K562 (cell line): ENCODE measurements around the gene AQP1. TPM values are rescaled to one million over a fixed set of nuclear protein-coding genes. Genes with fewer than 3 reads are reported as not detected.

Source experiments
- ATAC-seq: fragments of 200-7000 bp; cut with Tn5 transposase; 3 replicates; pipeline ENCODE4 v1.9.1; 2020; ENCODE audit warnings: moderate library complexity
- BruUV-seq: library from RNA; stranded (reverse); fragments of 400-500 nt; replicated peaks from 2 replicates; lab custom pipeline; 2021; lab: Mats Ljungman, UMichigan
- CTCF ChIA-PET: fragments of 300-600 bp; formaldehyde crosslinking; extraction: SDS; loops from one replicate; lab custom pipeline; 2021; ENCODE audit warnings: low intra/inter-chr PET ratio; lab: Yijun Ruan, JAX
- POLR2A ChIA-PET: fragments of 300-600, 350-650 bp; sonication (Branson Sonifier 250); formaldehyde crosslinking; extraction: SDS; loops from one replicate; lab custom pipeline; 2021; ENCODE audit warnings: antibody characterized with exemption, inconsistent platforms; lab: Yijun Ruan, JAX
- DNase-seq, 4 experiments: peaks; one replicate each; pipeline versions ENCODE4 v3.0.0 to v3.0.0-alpha.2; 2011 to 2018; ENCODE audit warnings: low spot score in 3 of 4, mixed read lengths in 3 of 4; ENCODE audit errors: extremely low read depth in 1 of 4
- FAIRE-seq: peaks from 2 replicates; lab custom pipeline; 2011; peaks lifted over from hg19 to GRCh38; lab: Jason Lieb, UNC
- H2AFZ ChIP-seq: 2 replicates; pipeline ENCODE4 v1.6.0; 2011; ENCODE audit warnings: low read depth, low read length, control low read depth, inconsistent platforms
- H3K27ac ChIP-seq: fragments of 200-600 bp; 3 replicates; pipeline ENCODE4 v1.8.0; 2011; ENCODE audit warnings: low read depth, mild to moderate bottlenecking, control low read depth, inconsistent platforms, low read length, moderate library complexity, mixed read lengths; ENCODE audit errors: extremely low read depth
- H3K27me3 ChIP-seq, 2 experiments: fragments of 300-600 bp in 1 of 2; 2 replicates in 1 of 2; 3 replicates in 1 of 2; pipeline versions ENCODE4 v1.6.0 to v1.8.0; 2011; ENCODE audit warnings: inconsistent platforms in 2 of 2, low read length in 2 of 2, mild to moderate bottlenecking in 1 of 2, mixed read lengths in 1 of 2, moderate library complexity in 1 of 2; ENCODE audit not compliant: control insufficient read depth in 2 of 2, insufficient read depth in 2 of 2
- H3K36me3 ChIP-seq: fragments of 300-600 bp; 3 replicates; pipeline ENCODE4 v1.8.0; 2011; ENCODE audit warnings: mild to moderate bottlenecking, low read length, inconsistent platforms; ENCODE audit not compliant: control insufficient read depth, insufficient read depth
- H3K4me1 ChIP-seq, 2 experiments: fragments of 200-600 bp in 1 of 2; replicated peaks in 1 of 2; 2 replicates in 1 of 2; 3 replicates in 1 of 2; pipeline versions ENCODE4 v1.5.1 to v1.8.0; 2011; ENCODE audit warnings: inconsistent platforms in 2 of 2, low read length in 2 of 2, mild to moderate bottlenecking in 1 of 2, mixed read lengths in 1 of 2, moderate library complexity in 1 of 2; ENCODE audit not compliant: control insufficient read depth in 2 of 2, insufficient read depth in 2 of 2
- H3K4me2 ChIP-seq: 2 replicates; pipeline ENCODE4 v1.6.1; 2011; ENCODE audit warnings: low read length, control low read depth, inconsistent platforms, mixed read lengths; ENCODE audit not compliant: insufficient read depth
- H3K4me3 ChIP-seq: fragments of 200-600 bp; sonication (generic), shearing (Covaris generic); 2 replicates; pipeline ENCODE4 v1.5.1; 2016; ENCODE audit warnings: control low read depth, inconsistent platforms
- H3K79me2 ChIP-seq: fragments of 200-600 bp; 3 replicates; pipeline ENCODE4 v1.8.0; 2011; ENCODE audit warnings: low read length, inconsistent platforms; ENCODE audit not compliant: control insufficient read depth, insufficient read depth
- H3K9ac ChIP-seq, 2 experiments: 2 replicates each; pipeline versions ENCODE4 v1.6.0 to v1.6.1; 2011; ENCODE audit warnings: low read depth in 2 of 2, low read length in 2 of 2, control low read depth in 1 of 2, inconsistent platforms in 1 of 2, mild to moderate bottlenecking in 1 of 2, mixed read lengths in 1 of 2; ENCODE audit not compliant: insufficient read depth in 1 of 2
- H3K9me1 ChIP-seq: one replicate; pipeline ENCODE4 v1.6.0; 2011; ENCODE audit warnings: inconsistent platforms, mild to moderate bottlenecking, low read length, moderate library complexity; ENCODE audit not compliant: control insufficient read depth, insufficient read depth
- H3K9me3 ChIP-seq: replicated peaks from 2 replicates; pipeline ENCODE4 v1.5.1; 2011; ENCODE audit warnings: low read depth, low read length, inconsistent platforms; ENCODE audit not compliant: control insufficient read depth, insufficient read depth
- H4K20me1 ChIP-seq: replicated peaks from 2 replicates; pipeline ENCODE4 v1.6.1; 2011; ENCODE audit warnings: low read length, inconsistent platforms, mixed read lengths; ENCODE audit not compliant: control insufficient read depth, insufficient read depth
- ATF2 ChIP-seq: sonication (generic); formaldehyde crosslinking; IDR thresholded peaks from 2 replicates; pipeline ENCODE4 v1.8.1; 2022; ENCODE audit warnings: missing genetic modification reagents
- HCFC1 ChIP-seq: IDR thresholded peaks from 2 replicates; pipeline ENCODE4 v1.6.1; 2012; ENCODE audit warnings: low read depth, low read length, improper control_type of control experiment
- HMG20A ChIP-seq: fragments of 450-650 bp; formaldehyde crosslinking; conservative IDR thresholded peaks from 2 replicates; pipeline ENCODE4 v1.4.0; 2020; ENCODE audit warnings: mild to moderate bottlenecking, mixed read lengths
- HMG20B ChIP-seq: fragments of 250-450 bp; sonication (Bioruptor Pico); IDR thresholded peaks from 2 replicates; pipeline ENCODE4 v1.5.0; 2021; ENCODE audit warnings: mild to moderate bottlenecking
- HMGXB4 ChIP-seq: sonication (generic); formaldehyde crosslinking; IDR thresholded peaks from 2 replicates; pipeline ENCODE4 v1.8.1; 2023; ENCODE audit warnings: mild to moderate bottlenecking, missing genetic modification reagents
- NR2F6 ChIP-seq: fragments of 450-650 bp; formaldehyde crosslinking; IDR thresholded peaks from 2 replicates; pipeline ENCODE4 v1.4.0; 2020; ENCODE audit warnings: mild to moderate bottlenecking
- TARDBP ChIP-seq: fragments of 450-650 bp; IDR thresholded peaks from 2 replicates; pipeline ENCODE4 v1.6.1; 2016
- TOE1 ChIP-seq, 2 experiments: fragments of 450-650 bp in 1 of 2; sonication (generic) in 1 of 2; formaldehyde crosslinking in 1 of 2; IDR thresholded peaks; 2 replicates each; pipeline versions ENCODE4 v1.7.1 to v1.8.0; 2016 to 2022; ENCODE audit warnings: borderline replicate concordance in 2 of 2, mild to moderate bottlenecking in 2 of 2, antibody characterized with exemption in 1 of 2, inconsistent platforms in 1 of 2, low read depth in 1 of 2, missing genetic modification reagents in 1 of 2, moderate library complexity in 1 of 2
- ZNF668 ChIP-seq: fragments of 250-450 bp; sonication (Bioruptor Pico); IDR thresholded peaks from 2 replicates; pipeline ENCODE4 v1.8.0; 2022; ENCODE audit warnings: mild to moderate bottlenecking, inconsistent platforms
- ZNF766 ChIP-seq: fragments of 200-800 bp; sonication (Bioruptor generic); conservative IDR thresholded peaks from 2 replicates; pipeline ENCODE4 v1.6.1; 2016; ENCODE audit warnings: missing genetic modification characterization, missing compliant biosample characterization
- WGBS: fragments of 100-300 bp; shearing (Covaris generic); methylation state at CpG from one replicate; pipeline ENCODE4 v1.1.6; 2016; ENCODE audit warnings: low coverage, mixed read lengths; ENCODE audit not compliant: insufficient coverage; ENCODE audit errors: missing lambda C conversion rate; 5-methylcytosine and 5-hydroxymethylcytosine counted together
- in situ Hi-C: fragments of 300-500 bp; cut with MboI; formaldehyde crosslinking; loops from 4 replicates; pipeline ENCODE4 v1.15.0; 2018; ENCODE audit warnings: inconsistent platforms, mixed read lengths
- intact Hi-C: fragments of 100-400 bp; cut with micrococcal nuclease; formaldehyde crosslinking; loops from 2 replicates; pipeline ENCODE4 v1.14.2; 2022
- polyA plus RNA-seq, 8 experiments: library from polyadenylated mRNA; depleted of rRNA in 4 of 8; stranded (reverse) in 5 of 8; unstranded in 3 of 8; fragments of >200 nt; fragmentation: Nextera tagmentation in 2 of 8; fragmentation: Illumina TruSeq in 1 of 8; extraction: Ambion mirVana in 2 of 8; extraction: Trizol in 1 of 8; gene quantifications; 2 replicates each; pipeline versions ENCODE4 v1.2.1 to v1.2.3, GENCODE V29; 2011 to 2014; ENCODE audit warnings: inconsistent platforms in 1 of 8, missing spikeins in 1 of 8
- total RNA-seq, 7 experiments: library from RNA; depleted of rRNA in 6 of 7; stranded (reverse); fragments of >200 nt in 6 of 7; fragmentation: Illumina TruSeq in 2 of 7; extraction: Trizol in 2 of 7; gene quantifications; 2 replicates each; pipeline versions ENCODE4 v1.2.1 to v1.2.3, GENCODE V29; 2011 to 2021; ENCODE audit warnings: low replicate concordance in 1 of 7

Gene AQP1
- total and polyA plus RNA-seq, 9 of the 15 experiments (the other 6 are each of a cell fraction or from before 2014, with no cell fraction given) = 0.18 to 12.6 (median 4.1) TPM

- Histone ChIP-seq H3K4me3 (no peak overlapping the region), H3K9ac (no peak overlapping the region), H3K4me2 (no peak overlapping the region), H3K36me3 (no peaks in the 10 kb centered on the region), H2AFZ (no peak overlapping the region), H3K9me1 (peaks cover 2% of the 10 kb centered on the region), H3K27ac (no peak overlapping the region), H3K9me3 (no peaks in the 10 kb centered on the region), H3K27me3 (no peaks in the 10 kb centered on the region), H4K20me1 (no peaks in the 10 kb centered on the region), H3K79me2 (no peaks in the 10 kb centered on the region), H3K4me1 (peaks cover 5 to 17% of the 10 kb centered on the region in 2 experiments; a peak in 4 of 5 replicates)
- WGBS = 61% methylated on average over 4 of the region's 4 CpGs
- TF ChIP-seq NR2F6 (CRISPR knock-in tag) (no peak), ZNF766 (no peak), ATF2 (no peak), TOE1 (IDR thresholded peaks at IDR 0.05; ENCODE audit: borderline replicate concordance) (no peak), TOE1 (CRISPR knock-in tag; IDR thresholded peaks at IDR 0.05; ENCODE audit: borderline replicate concordance, low read depth) (no peak), TARDBP (no peak), ZNF668 (CRISPR knock-in tag) (no peak), HMGXB4 (CRISPR knock-in tag) (no peak), HMG20B (CRISPR knock-in tag) (no peak), HCFC1 (no peak), HMG20A (CRISPR knock-in tag) (no peak)
- ChIA-PET POLR2A (no interaction called here), CTCF (no interaction called here)
- BruUV-seq = no TSS peak
- no peak for ATAC-seq
- no peak for DNase-seq
- in situ Hi-C loops = no loop called here
- FAIRE-seq = no peak
- intact Hi-C loops = no loop called here
Observed at GRCh38 chr7:30880941-30881340, 30.7 kb upstream of the AQP1 start.
